Measurements from ENCODE around the gene ZBTB42. TPM values are rescaled to one million over a fixed set of nuclear protein-coding genes. Genes with fewer than 3 reads are reported as not detected.

ZBTB42 gene
- polyA plus RNA-seq, 1 donor (not counting 4 experiments of a cell fraction or from before 2014, with no cell fraction given), result 0.50 TPM

DNA sequence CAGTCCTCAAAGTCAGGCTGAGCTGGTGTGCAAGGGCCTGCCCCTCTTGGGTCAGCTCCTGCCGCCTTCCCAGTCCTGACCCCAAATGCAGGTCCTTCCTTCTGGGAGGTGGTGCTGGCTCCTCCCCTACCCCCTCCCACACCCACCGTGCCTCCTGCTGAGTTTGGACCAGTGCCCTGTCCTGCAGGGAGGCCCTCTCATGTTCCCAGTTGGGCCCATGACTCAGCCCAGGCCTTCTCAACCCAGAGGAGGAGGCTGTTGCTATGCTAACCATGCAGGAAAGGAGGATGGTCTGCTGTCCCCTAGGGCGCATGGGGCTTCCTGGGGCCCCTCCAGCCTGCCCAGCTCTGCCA lies 4.4 kb downstream of the ZBTB42 start:
- DNase-seq (ENCODE audit: low read depth, low spot score) (no peak), FAIRE-seq (no peak)
- H3K27ac ChIP-seq (ENCODE audit: control insufficient read depth, insufficient read depth, low read length), result no peak overlapping the region
- dilution Hi-C loops (cut with MboI; ENCODE audit: extremely low pct_ligation_motif_present, low sequenced_read_pairs), result no loop called here
- H3K4me1 ChIP-seq (ENCODE audit: control insufficient read depth, extremely low read depth, insufficient read depth, low read length), result peaks cover 7% of the 10 kb centered on the region
- H4K20me1 ChIP-seq (ENCODE audit: control insufficient read depth, extremely low read depth, insufficient read depth, low read length), result no peaks in the 10 kb centered on the region
- no peak overlapping the region for H2AFZ ChIP-seq (ENCODE audit: control insufficient read depth, low read length)
- TF ChIP-seq EZH2 (IDR thresholded peaks at IDR 0.05; ENCODE audit: low read length) (no peak), CTCF (optimal IDR thresholded peaks at IDR 0.05 in 1 of 3, IDR thresholded peaks at IDR 0.05 in 1 of 3, conservative IDR thresholded peaks at IDR 0.05 in 1 of 3; ENCODE audit: extremely low read depth in 1 of 3, insufficient read depth in 2 of 3, low read length in 3 of 3) (no peak)
- H3K9me1 ChIP-seq (ENCODE audit: control insufficient read depth, extremely low read depth, insufficient read depth, low read length), result no peaks in the 10 kb centered on the region
- no peaks in the 10 kb centered on the region for H3K79me2 ChIP-seq (ENCODE audit: control insufficient read depth, insufficient read depth, low read length)
- no peak overlapping the region for H3K9ac ChIP-seq (ENCODE audit: control insufficient read depth, extremely low read depth, insufficient read depth, low read length)
- no peak overlapping the region for H3K4me2 ChIP-seq (ENCODE audit: control insufficient read depth, extremely low read depth, insufficient read depth, low read depth, low read length)
- H3K36me3 ChIP-seq (ENCODE audit: control insufficient read depth in 2 of 2, extremely low read depth in 1 of 2, insufficient read depth in 2 of 2, low read length in 2 of 2), result no peaks in the 10 kb centered on the region
- H3K9me3 ChIP-seq (ENCODE audit: control insufficient read depth, low read depth, low read length), result no peaks in the 10 kb centered on the region
- no peak overlapping the region for H3K4me3 ChIP-seq (ENCODE audit: control insufficient read depth in 2 of 3, extremely low read depth in 1 of 3, insufficient read depth in 2 of 3, low read depth in 1 of 3, low read length in 3 of 3)
- peaks cover 3% of the 10 kb centered on the region for H3K27me3 ChIP-seq (ENCODE audit: control insufficient read depth, extremely low read depth, insufficient read depth, low read length)

DNA sequence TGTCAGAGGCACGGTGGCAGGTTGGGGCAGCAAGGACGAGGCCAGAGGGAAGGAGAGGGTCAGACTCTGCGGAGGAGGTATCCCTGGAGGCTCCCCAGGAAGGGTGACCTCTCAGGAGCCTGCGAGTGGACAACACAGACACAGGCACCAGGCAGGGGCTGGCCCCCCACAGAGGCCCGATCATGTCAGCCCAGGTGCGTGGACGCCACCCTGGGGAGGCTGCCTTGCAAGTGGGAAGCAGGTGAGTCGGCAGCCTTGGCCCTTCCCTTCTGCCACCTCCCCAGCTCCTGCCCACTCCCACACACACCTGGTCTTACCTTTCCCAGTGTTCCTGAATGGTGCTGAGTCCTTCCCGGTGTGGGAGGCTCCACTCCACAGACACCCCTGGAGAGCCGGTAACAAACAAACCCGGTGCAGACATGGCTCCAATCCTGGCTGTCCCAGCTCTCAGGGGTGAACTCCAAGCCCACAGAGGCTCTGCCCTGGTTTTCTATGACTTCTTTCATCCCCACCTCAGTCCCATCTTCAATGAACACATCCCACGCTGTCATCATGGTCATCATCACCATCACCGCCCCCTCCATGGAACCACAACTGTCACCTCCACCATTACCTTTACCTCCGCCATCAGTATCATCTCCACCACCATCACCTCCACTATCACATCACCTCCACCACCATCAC lies 5.2 kb downstream of the ZBTB42 start:
- Histone ChIP-seq H3K4me2 (ENCODE audit: control insufficient read depth, extremely low read depth, insufficient read depth, low read depth, low read length) (no peak overlapping the region), H3K36me3 (ENCODE audit: control insufficient read depth in 2 of 2, extremely low read depth in 1 of 2, insufficient read depth in 2 of 2, low read length in 2 of 2) (no peaks in the 10 kb centered on the region), H3K79me2 (ENCODE audit: control insufficient read depth, insufficient read depth, low read length) (no peaks in the 10 kb centered on the region), H3K27ac (ENCODE audit: control insufficient read depth, insufficient read depth, low read length) (no peak overlapping the region), H3K4me3 (ENCODE audit: control insufficient read depth in 2 of 3, extremely low read depth in 1 of 3, insufficient read depth in 2 of 3, low read depth in 1 of 3, low read length in 3 of 3) (no peak overlapping the region), H3K4me1 (ENCODE audit: control insufficient read depth, extremely low read depth, insufficient read depth, low read length) (peaks cover 7% of the 10 kb centered on the region), H3K9me1 (ENCODE audit: control insufficient read depth, extremely low read depth, insufficient read depth, low read length) (no peaks in the 10 kb centered on the region), H4K20me1 (ENCODE audit: control insufficient read depth, extremely low read depth, insufficient read depth, low read length) (no peaks in the 10 kb centered on the region), H3K9ac (ENCODE audit: control insufficient read depth, extremely low read depth, insufficient read depth, low read length) (no peak overlapping the region), H3K27me3 (ENCODE audit: control insufficient read depth, extremely low read depth, insufficient read depth, low read length) (peaks cover 3% of the 10 kb centered on the region), H2AFZ (ENCODE audit: control insufficient read depth, low read length) (no peak overlapping the region), H3K9me3 (ENCODE audit: control insufficient read depth, low read depth, low read length) (no peaks in the 10 kb centered on the region)
- dilution Hi-C loops (cut with MboI; ENCODE audit: extremely low pct_ligation_motif_present, low sequenced_read_pairs), result no loop called here
- FAIRE-seq, result no peak
- no peak for TF ChIP-seq CTCF (optimal IDR thresholded peaks at IDR 0.05 in 1 of 3, IDR thresholded peaks at IDR 0.05 in 1 of 3, conservative IDR thresholded peaks at IDR 0.05 in 1 of 3; ENCODE audit: extremely low read depth in 1 of 3, insufficient read depth in 2 of 3, low read length in 3 of 3)
- TF ChIP-seq EZH2 (IDR thresholded peaks at IDR 0.05; ENCODE audit: low read length), result no peak
- DNase-seq (ENCODE audit: low read depth, low spot score), result no peak
